GM06990 (cell line): ENCODE data around the gene AGO4.

ENCODE experiments used
- DNase-seq: peaks from one replicate; pipeline ENCODE4 v3.0.0-alpha.2; 2011; ENCODE audit not compliant: insufficient read length; ENCODE audit errors: extremely low read depth
- H3K27me3 ChIP-seq: replicated peaks from 2 replicates; pipeline ENCODE4 v1.6.0; 2011; ENCODE audit warnings: low read length; ENCODE audit not compliant: control insufficient read depth, insufficient read depth
- H3K36me3 ChIP-seq: 2 replicates; pipeline ENCODE4 v1.5.1; 2011; ENCODE audit warnings: low read length; ENCODE audit not compliant: control insufficient read depth, insufficient read depth
- H3K4me3 ChIP-seq: replicated peaks from 2 replicates; pipeline ENCODE4 v1.5.1; 2011; ENCODE audit warnings: low read depth, mild to moderate bottlenecking, control low read depth, low read length
- CTCF ChIP-seq: IDR thresholded peaks from 2 replicates; pipeline ENCODE4 v1.5.1; 2011; ENCODE audit warnings: low read length, control low read depth, mild to moderate bottlenecking, inconsistent platforms; ENCODE audit not compliant: insufficient read depth, poor library complexity, severe bottlenecking

Gene AGO4

GRCh38 chr1:35845766-35846165 lies 38.0 kb downstream of the AGO4 start:
- H3K4me3 ChIP-seq: no peak overlapping the region
- TF ChIP-seq CTCF: no peak
- no peaks in the 10 kb centered on the region for H3K27me3 ChIP-seq
- no peak for DNase-seq
- H3K36me3 ChIP-seq: no peaks in the 10 kb centered on the region

- Histone ChIP-seq H3K4me3 (no peak overlapping the region), H3K36me3 (no peaks in the 10 kb centered on the region), H3K27me3 (no peaks in the 10 kb centered on the region)
- TF ChIP-seq CTCF: no peak
- no peak for DNase-seq
Observed at GRCh38 chr1:35847935-35848565, 40.2 kb downstream of the AGO4 start.

GRCh38 chr1:35850051-35850450 lies 42.2 kb downstream of the AGO4 start:
- no peak for TF ChIP-seq CTCF
- no peak for DNase-seq
- Histone ChIP-seq H3K27me3 (no peaks in the 10 kb centered on the region), H3K36me3 (no peaks in the 10 kb centered on the region), H3K4me3 (no peak overlapping the region)

- Histone ChIP-seq H3K36me3 (no peaks in the 10 kb centered on the region), H3K4me3 (no peak overlapping the region), H3K27me3 (no peaks in the 10 kb centered on the region)
- DNase-seq: no peak
- TF ChIP-seq CTCF: no peak
Observed at GRCh38 chr1:35850716-35851115, 42.9 kb downstream of the AGO4 start.

- no peaks in the 10 kb centered on the region for H3K27me3 ChIP-seq
- no peak overlapping the region for H3K4me3 ChIP-seq
- no peak for TF ChIP-seq CTCF
- DNase-seq: no peak
- H3K36me3 ChIP-seq: no peaks in the 10 kb centered on the region
Observed at GRCh38 chr1:35851132-35851869, 43.5 kb downstream of the AGO4 start.
